Activated gamma-delta T cell treated with anti-CD3 and anti-CD28 coated beads, Interleukin-2, amount 50 U/mL, for 16 hours (primary cell): ENCODE measurements around the gene SBNO2.
A peak's percentile ranks its signal among the peaks of the same experiment; 100 is the strongest.
"Not testable (repeated sequence)": the region's sequence is repeated elsewhere in the genome, so short reads cannot be mapped to it uniquely, and the experiment has no call there.

Experiments
- DNase-seq: peaks from one replicate; pipeline ENCODE4 v3.0.0-alpha.2; 2020; ENCODE audit warnings: low read depth

The SBNO2 gene

GRCh38 chr19:1118999-1119398, 55.1 kb downstream of the SBNO2 start:
- DNase-seq = no peak

GRCh38 chr19:1117654-1118053, 56.4 kb downstream of the SBNO2 start:
- DNase-seq = no peak

- DNase-seq = no peak
Measured at GRCh38 chr19:1116726-1117581, 57.1 kb downstream of the SBNO2 start.

GRCh38 chr19:1115646-1116420, 58.2 kb downstream of the SBNO2 start:
- DNase-seq = no peak

GRCh38 chr19:1114728-1115127, 59.3 kb downstream of the SBNO2 start:
- not testable (repeated sequence) for DNase-seq

GRCh38 chr19:1113986-1114483, 60.0 kb downstream of the SBNO2 start:
- DNase-seq = no peak

- peak; percentile 78 for DNase-seq
Measured at GRCh38 chr19:1113030-1113985, 60.8 kb downstream of the SBNO2 start.

- no peak for DNase-seq
Measured at GRCh38 chr19:1112268-1113029, 61.6 kb downstream of the SBNO2 start.

GRCh38 chr19:1111641-1112267, 62.3 kb downstream of the SBNO2 start:
- DNase-seq = no peak

GRCh38 chr19:1110809-1111640, 63.0 kb downstream of the SBNO2 start:
- DNase-seq = no peak

GRCh38 chr19:1109697-1110671, 64.1 kb downstream of the SBNO2 start:
- no peak for DNase-seq

GRCh38 chr19:1109032-1109551, 65.0 kb downstream of the SBNO2 start:
- DNase-seq = no peak

GRCh38 chr19:1108291-1109031, 65.6 kb downstream of the SBNO2 start:
- DNase-seq = no peak

GRCh38 chr19:1107661-1108261, 66.3 kb downstream of the SBNO2 start:
- DNase-seq = no peak

- no peak for DNase-seq
Measured at GRCh38 chr19:1106841-1107660, 67.0 kb downstream of the SBNO2 start.
